Keratinocyte (primary cell): ENCODE measurements around the gene GGACT. TPM values are rescaled to one million over a fixed set of nuclear protein-coding genes. Genes with fewer than 3 reads are reported as not detected.
"Not testable (repeated sequence)": the region's sequence is repeated elsewhere in the genome, so short reads cannot be mapped to it uniquely, and the experiment has no call there.

Experiments used
- DNase-seq: peaks from one replicate; pipeline ENCODE4 v3.0.0-alpha.2; 2011; ENCODE audit warnings: low read depth, missing footprints, low spot score
- FAIRE-seq: peaks from 2 replicates; lab custom pipeline; 2011; peaks lifted over from hg19 to GRCh38; lab: Jason Lieb, UNC
- H2AFZ ChIP-seq: 2 replicates; pipeline ENCODE4 v1.6.0; 2012; ENCODE audit warnings: low read length, control low read depth, inconsistent platforms; ENCODE audit not compliant: control insufficient read depth
- H3K27ac ChIP-seq: 2 replicates; pipeline ENCODE4 v1.5.1; 2011; ENCODE audit warnings: low read length; ENCODE audit not compliant: control insufficient read depth, insufficient read depth
- H3K27me3 ChIP-seq: 3 replicates; pipeline ENCODE4 v1.6.0; 2011; ENCODE audit warnings: low read length; ENCODE audit not compliant: control insufficient read depth, insufficient read depth; ENCODE audit errors: extremely low read depth
- H3K36me3 ChIP-seq, 2 experiments: 2 replicates in 1 of 2; 3 replicates in 1 of 2; pipeline ENCODE4 v1.5.1; 2011; ENCODE audit warnings: low read length in 2 of 2, mild to moderate bottlenecking in 1 of 2; ENCODE audit not compliant: control insufficient read depth in 2 of 2, insufficient read depth in 2 of 2; ENCODE audit errors: extremely low read depth in 1 of 2
- H3K4me1 ChIP-seq: 3 replicates; pipeline ENCODE4 v1.5.1; 2011; ENCODE audit warnings: low read length; ENCODE audit not compliant: control insufficient read depth, insufficient read depth; ENCODE audit errors: extremely low read depth
- H3K4me2 ChIP-seq: 3 replicates; pipeline ENCODE4 v1.6.0; 2011; ENCODE audit warnings: low read depth, low read length; ENCODE audit not compliant: control insufficient read depth, insufficient read depth; ENCODE audit errors: extremely low read depth
- H3K4me3 ChIP-seq, 3 experiments: fragments of 200-600 bp in 1 of 3; sonication (generic) in 1 of 3; 2 replicates in 2 of 3; 3 replicates in 1 of 3; pipeline ENCODE4 v1.5.1; 2011 to 2016; ENCODE audit warnings: low read length in 3 of 3, mild to moderate bottlenecking in 3 of 3, control low read depth in 2 of 3, inconsistent platforms in 1 of 3, low read depth in 1 of 3, mixed read lengths in 1 of 3, mixed run types in 1 of 3, moderate library complexity in 1 of 3; ENCODE audit not compliant: control insufficient read depth in 2 of 3, insufficient read depth in 2 of 3; ENCODE audit errors: extremely low read depth in 1 of 3
- H3K79me2 ChIP-seq: 2 replicates; pipeline ENCODE4 v1.6.0; 2012; ENCODE audit warnings: low read length; ENCODE audit not compliant: control insufficient read depth, insufficient read depth
- H3K9ac ChIP-seq: 3 replicates; pipeline ENCODE4 v1.6.0; 2011; ENCODE audit warnings: low read length; ENCODE audit not compliant: control insufficient read depth, insufficient read depth; ENCODE audit errors: extremely low read depth
- H3K9me1 ChIP-seq: 3 replicates; pipeline ENCODE4 v1.6.0; 2011; ENCODE audit warnings: low read length; ENCODE audit not compliant: control insufficient read depth, insufficient read depth; ENCODE audit errors: extremely low read depth
- H3K9me3 ChIP-seq: 2 replicates; pipeline ENCODE4 v1.5.1; 2012; ENCODE audit warnings: low read depth, low read length; ENCODE audit not compliant: control insufficient read depth
- H4K20me1 ChIP-seq: 3 replicates; pipeline ENCODE4 v1.6.0; 2011; ENCODE audit warnings: low read length; ENCODE audit not compliant: control insufficient read depth, insufficient read depth; ENCODE audit errors: extremely low read depth
- CTCF ChIP-seq, 3 experiments: IDR thresholded peaks in 1 of 3; conservative IDR thresholded peaks in 1 of 3; optimal IDR thresholded peaks in 1 of 3; 2 replicates in 2 of 3; 3 replicates in 1 of 3; pipeline versions ENCODE3 to v1.5.1; 2011; ENCODE audit warnings: low read length in 3 of 3, mild to moderate bottlenecking in 3 of 3, moderate library complexity in 2 of 3, control low read depth in 1 of 3, inconsistent platforms in 1 of 3; ENCODE audit not compliant: insufficient read depth in 2 of 3; ENCODE audit errors: extremely low read depth in 1 of 3
- EZH2 ChIP-seq: IDR thresholded peaks from one replicate; pipeline ENCODE4 v1.6.1; 2012; ENCODE audit warnings: inconsistent platforms, mild to moderate bottlenecking, low read length, moderate library complexity
- dilution Hi-C: fragments of 300-500 bp; cut with MboI; formaldehyde crosslinking; loops from one replicate; pipeline ENCODE4 v1.7.0; 2020; ENCODE audit warnings: low sequenced_read_pairs; ENCODE audit not compliant: extremely low pct_ligation_motif_present
- polyA plus RNA-seq, 5 experiments: library from polyadenylated mRNA; depleted of rRNA in 3 of 5; stranded (reverse) in 3 of 5; stranded (forward) in 1 of 5; unstranded in 1 of 5; fragments of >200 nt; gene quantifications; 1 replicate in 1 of 5; 2 replicates in 3 of 5; 3 replicates in 1 of 5; pipeline versions ENCODE4 v1.2.1 to v1.2.3, GENCODE V29; 2011 to 2012; ENCODE audit warnings: missing spikeins in 2 of 5, low read depth in 1 of 5, low replicate concordance in 1 of 5

The GGACT gene
- polyA plus RNA-seq, 1 donor (not counting 4 experiments of a cell fraction or from before 2014, with no cell fraction given), result 8.2 TPM

GRCh38 chr13:100620792-100621191, 32.2 kb upstream of the GGACT start:
- no peak overlapping the region for H3K27ac ChIP-seq
- FAIRE-seq (no peak), DNase-seq (no peak)
- H3K79me2 ChIP-seq, result no peaks in the 10 kb centered on the region
- H4K20me1 ChIP-seq, result no peaks in the 10 kb centered on the region
- H3K9me1 ChIP-seq, result no peaks in the 10 kb centered on the region
- no peak overlapping the region for H3K4me2 ChIP-seq
- H3K9me3 ChIP-seq, result no peaks in the 10 kb centered on the region
- no peak overlapping the region for H3K4me3 ChIP-seq
- TF ChIP-seq EZH2 (no peak), CTCF (optimal IDR thresholded peaks at IDR 0.05 in 1 of 3, IDR thresholded peaks at IDR 0.05 in 1 of 3, conservative IDR thresholded peaks at IDR 0.05 in 1 of 3; ENCODE audit: extremely low read depth in 1 of 3, insufficient read depth in 2 of 3, low read length in 3 of 3) (no peak)
- no peak overlapping the region for H3K9ac ChIP-seq
- dilution Hi-C loops, result no loop called here
- H3K36me3 ChIP-seq, result no peaks in the 10 kb centered on the region
- no peaks in the 10 kb centered on the region for H3K4me1 ChIP-seq
- no peaks in the 10 kb centered on the region for H3K27me3 ChIP-seq
- H2AFZ ChIP-seq, result no peak overlapping the region

GRCh38 chr13:100619940-100620339, 31.4 kb upstream of the GGACT start:
- H3K27me3 ChIP-seq, result no peaks in the 10 kb centered on the region
- H3K36me3 ChIP-seq, result no peaks in the 10 kb centered on the region
- no peak overlapping the region for H3K4me2 ChIP-seq
- H2AFZ ChIP-seq, result no peak overlapping the region
- H3K9ac ChIP-seq, result no peak overlapping the region
- DNase-seq (no peak), FAIRE-seq (no peak)
- H3K4me1 ChIP-seq, result no peaks in the 10 kb centered on the region
- TF ChIP-seq CTCF (optimal IDR thresholded peaks at IDR 0.05 in 1 of 3, IDR thresholded peaks at IDR 0.05 in 1 of 3, conservative IDR thresholded peaks at IDR 0.05 in 1 of 3; ENCODE audit: extremely low read depth in 1 of 3, insufficient read depth in 2 of 3, low read length in 3 of 3), result no peak
- no peak for TF ChIP-seq EZH2
- H3K9me1 ChIP-seq, result no peaks in the 10 kb centered on the region
- no peak overlapping the region for H3K4me3 ChIP-seq
- dilution Hi-C loops, result no loop called here
- no peaks in the 10 kb centered on the region for H3K9me3 ChIP-seq
- no peaks in the 10 kb centered on the region for H4K20me1 ChIP-seq
- H3K79me2 ChIP-seq, result no peaks in the 10 kb centered on the region
- H3K27ac ChIP-seq, result no peak overlapping the region

- H3K4me2 ChIP-seq, H2AFZ ChIP-seq, H4K20me1 ChIP-seq, H3K27me3 ChIP-seq, H3K9ac ChIP-seq, H3K27ac ChIP-seq, H3K36me3 ChIP-seq, H3K9me1 ChIP-seq, DNase-seq, FAIRE-seq, dilution Hi-C loops, H3K9me3 ChIP-seq, H3K4me3 ChIP-seq, H3K4me1 ChIP-seq, H3K79me2 ChIP-seq: not testable (repeated sequence)
These were observed 30.3 kb upstream of the GGACT start for GRCh38 chr13:100618897-100619296.
